Stimulated activated naive B cell treated with anti-CD40 and anti-IgM and Interleukin-4, amounts not matched to agents 10 μg/mL and 1 μg/mL and 100 μg/mL, for 72 hours (primary cell): Measurements from ENCODE around the gene HNF4A.
A peak's percentile ranks its signal among the peaks of the same experiment; 100 is the strongest.

Experiments
- ATAC-seq, 2 donors: fragments of 150-1000 bp; cut with Tn5 transposase; replicated peaks; 2 replicates each; pipeline ENCODE4 v1.10.0; 2021; ENCODE audit warnings: moderate library complexity in 1 of 2
- DNase-seq: peaks from one replicate; pipeline ENCODE4 v3.0.0; 2021
- H3K27ac Mint-ChIP-seq: one replicate; pipeline ENCODE4 v1.8.0; 2022; ENCODE audit warnings: mild to moderate bottlenecking, mixed read lengths
- H3K27me3 Mint-ChIP-seq, 2 donors: one replicate each; pipeline ENCODE4 v1.8.0; 2022; ENCODE audit warnings: mixed read lengths in 2 of 2
- H3K36me3 Mint-ChIP-seq, 2 donors: one replicate each; pipeline ENCODE4 v1.8.0; 2022; ENCODE audit warnings: mixed read lengths in 2 of 2, mild to moderate bottlenecking in 1 of 2
- H3K4me1 Mint-ChIP-seq, 2 donors: one replicate each; pipeline ENCODE4 v1.8.0; 2022; ENCODE audit warnings: mixed read lengths in 2 of 2, mild to moderate bottlenecking in 1 of 2
- H3K4me3 Mint-ChIP-seq, 2 donors: one replicate each; pipeline ENCODE4 v1.8.0; 2022; ENCODE audit warnings: mild to moderate bottlenecking in 2 of 2, mixed read lengths in 2 of 2, moderate library complexity in 1 of 2
- H3K9me3 Mint-ChIP-seq, 2 donors: one replicate each; pipeline ENCODE4 v1.8.0; 2022; ENCODE audit warnings: mixed read lengths in 2 of 2, mild to moderate bottlenecking in 1 of 2

HNF4A gene

DNA sequence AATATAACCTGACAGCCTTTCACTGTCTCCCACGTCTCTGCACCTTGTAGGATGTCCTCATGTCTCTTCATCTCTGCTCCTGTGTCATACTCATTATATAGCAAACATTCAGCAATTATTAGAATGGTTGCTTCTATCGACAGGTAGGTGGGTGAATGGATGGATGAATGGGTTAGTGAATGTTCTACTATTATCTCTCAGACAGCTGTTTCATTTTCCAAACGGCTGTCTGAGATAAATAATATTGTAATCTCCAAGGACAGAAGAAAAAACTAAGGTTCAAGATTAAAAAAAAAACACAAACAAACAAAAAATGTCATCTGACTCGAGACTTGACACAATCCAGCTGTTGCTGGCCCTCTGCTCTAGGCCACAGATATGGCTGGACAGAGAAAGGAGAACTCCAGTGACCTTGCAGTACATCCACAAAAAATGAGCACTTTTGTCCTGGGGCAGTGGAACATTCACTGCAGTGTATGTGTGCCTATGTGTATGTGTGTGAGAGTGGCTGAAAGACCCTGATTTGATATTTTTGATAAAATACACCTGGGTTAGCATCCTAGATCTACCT lies 2.1 kb downstream of the HNF4A start:
- Mint-ChIP-seq H3K4me3 (no peak overlapping the region), H3K27ac (no peak overlapping the region), H3K36me3 (no peaks in the 10 kb centered on the region), H3K27me3 (peaks cover 18 to 25% of the 10 kb centered on the region in 2 donors), H3K9me3 (no peaks in the 10 kb centered on the region), H3K4me1 (no peaks in the 10 kb centered on the region)
- ATAC-seq (no peak), DNase-seq (no peak)

DNA sequence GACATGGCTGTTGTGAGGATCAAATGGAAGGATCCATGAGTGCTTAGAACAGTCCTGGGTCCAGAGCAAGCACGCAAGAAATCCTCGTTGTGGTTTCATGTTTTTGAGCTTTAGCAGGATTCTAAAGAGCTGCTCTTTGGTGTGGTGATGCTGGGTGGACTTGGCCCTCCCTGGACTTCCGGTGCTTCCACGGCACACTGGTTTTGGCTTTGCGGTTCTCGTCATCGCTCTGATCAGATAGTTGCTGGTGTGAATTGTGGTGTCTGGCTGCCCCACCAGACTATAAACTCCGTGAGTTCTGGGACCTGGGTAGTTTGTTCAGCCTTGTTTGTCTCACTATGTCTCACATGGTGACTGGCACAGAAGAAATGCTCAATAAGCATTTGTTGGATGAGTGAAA lies 3.3 kb downstream of the HNF4A start:
- Mint-ChIP-seq H3K27ac (no peak overlapping the region), H3K36me3 (no peaks in the 10 kb centered on the region), H3K27me3 (peaks cover 18 to 25% of the 10 kb centered on the region in 2 donors), H3K9me3 (no peaks in the 10 kb centered on the region), H3K4me3 (no peak overlapping the region), H3K4me1 (no peaks in the 10 kb centered on the region)
- ATAC-seq (no peak), DNase-seq (no peak)

DNA sequence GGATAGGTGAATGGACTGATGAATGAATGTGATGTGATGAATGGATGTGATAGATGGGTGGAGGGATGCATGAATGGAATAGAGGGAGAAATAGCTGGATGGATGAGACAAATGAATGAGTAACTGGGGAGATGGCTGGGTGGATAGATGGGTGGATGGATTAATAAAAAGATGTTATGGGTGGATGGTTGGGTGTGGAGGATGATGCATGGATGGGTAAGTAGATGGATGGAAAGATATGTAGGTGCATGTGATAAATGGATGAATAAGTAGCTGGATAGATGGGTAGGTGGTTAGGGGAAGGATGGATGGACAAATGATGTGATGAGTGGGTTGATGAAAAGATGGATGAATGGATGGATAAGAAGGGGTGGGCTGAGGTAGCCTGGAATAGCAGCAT lies 4.7 kb downstream of the HNF4A start:
- Mint-ChIP-seq H3K27ac (no peak overlapping the region), H3K4me1 (no peaks in the 10 kb centered on the region), H3K27me3 (peaks cover 13 to 23% of the 10 kb centered on the region in 2 donors), H3K9me3 (no peaks in the 10 kb centered on the region), H3K36me3 (no peaks in the 10 kb centered on the region), H3K4me3 (no peak overlapping the region)
- DNase-seq (no peak), ATAC-seq (no peak)

DNA sequence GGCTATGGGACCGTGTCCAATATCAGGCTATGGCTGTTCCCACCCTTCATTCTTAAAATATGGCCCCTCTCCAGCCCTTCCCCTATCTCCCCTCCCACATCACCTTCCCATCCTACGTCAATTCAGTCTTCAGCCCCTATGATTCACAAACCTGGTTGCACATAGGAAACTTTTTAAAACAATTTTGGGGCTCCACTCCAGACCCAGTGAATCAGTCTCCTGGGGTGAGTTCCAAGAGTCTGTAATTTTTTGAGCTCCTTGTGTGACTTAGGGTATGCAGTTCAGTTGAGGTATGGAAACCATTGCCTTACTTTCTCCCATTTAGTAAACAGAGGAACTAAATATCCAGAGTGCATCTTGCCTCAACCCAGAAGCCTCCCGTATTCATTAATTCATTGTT lies 5.5 kb downstream of the HNF4A start:
- no peak for DNase-seq
- Mint-ChIP-seq H3K27ac (no peak overlapping the region), H3K9me3 (no peaks in the 10 kb centered on the region), H3K4me1 (no peaks in the 10 kb centered on the region), H3K4me3 (no peak overlapping the region), H3K36me3 (no peaks in the 10 kb centered on the region), H3K27me3 (peaks cover 11 to 17% of the 10 kb centered on the region in 2 donors)
- ATAC-seq, result no peak

DNA sequence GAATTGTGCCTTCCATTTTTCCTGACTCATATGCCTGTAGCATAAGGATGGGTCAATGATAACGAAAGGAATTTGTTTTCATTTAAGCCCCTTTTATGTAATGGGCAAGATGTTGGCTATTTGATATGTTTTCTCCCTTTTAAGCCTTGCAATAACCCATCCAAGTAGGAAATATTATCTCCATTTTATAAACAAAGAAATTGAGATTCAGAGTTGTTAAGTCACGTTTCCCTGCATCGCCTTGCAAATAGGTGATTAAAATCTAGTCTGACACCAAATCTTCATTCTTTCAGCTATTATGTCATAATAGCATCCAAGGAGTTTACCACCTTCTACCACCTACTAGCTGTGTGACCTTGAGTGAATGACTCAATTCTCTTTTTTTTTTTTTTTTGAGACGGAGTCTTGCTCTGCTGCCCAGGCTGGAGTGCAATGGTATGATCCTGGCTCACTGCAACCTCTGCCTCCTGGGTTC lies 7.0 kb downstream of the HNF4A start:
- ATAC-seq (no peak), DNase-seq (no peak)
- Mint-ChIP-seq H3K4me3 (no peak overlapping the region), H3K36me3 (no peaks in the 10 kb centered on the region), H3K4me1 (no peaks in the 10 kb centered on the region), H3K27me3 (peaks cover 6 to 13% of the 10 kb centered on the region in 2 donors), H3K27ac (no peak overlapping the region), H3K9me3 (no peaks in the 10 kb centered on the region)

DNA sequence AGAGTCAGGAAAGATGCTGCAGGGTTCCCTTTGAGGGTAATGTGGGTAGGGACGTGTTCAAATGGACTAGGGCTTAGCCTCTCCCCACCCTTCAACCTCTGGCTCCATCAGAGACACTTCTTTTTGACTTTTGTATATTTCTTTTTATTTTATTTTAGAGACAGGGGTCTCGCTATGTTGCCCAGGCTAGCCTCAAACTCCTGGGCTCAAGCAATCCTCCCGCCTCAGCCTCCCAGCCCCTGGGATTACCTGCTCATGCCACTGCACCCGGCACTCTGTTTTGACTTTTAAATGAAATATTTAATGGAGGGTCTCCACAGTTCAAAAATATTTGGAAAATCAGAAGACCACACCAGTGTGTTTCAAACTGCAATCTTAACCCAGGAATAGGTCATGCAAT lies 8.6 kb downstream of the HNF4A start:
- no peak for DNase-seq
- no peak for ATAC-seq
- H3K27ac Mint-ChIP-seq, result no peak overlapping the region
- H3K4me1 Mint-ChIP-seq, result no peaks in the 10 kb centered on the region
- peaks cover 6 to 13% of the 10 kb centered on the region in 2 donors for H3K27me3 Mint-ChIP-seq
- H3K4me3 Mint-ChIP-seq, result no peak overlapping the region
- H3K36me3 Mint-ChIP-seq, result no peaks in the 10 kb centered on the region
- no peaks in the 10 kb centered on the region for H3K9me3 Mint-ChIP-seq

DNA sequence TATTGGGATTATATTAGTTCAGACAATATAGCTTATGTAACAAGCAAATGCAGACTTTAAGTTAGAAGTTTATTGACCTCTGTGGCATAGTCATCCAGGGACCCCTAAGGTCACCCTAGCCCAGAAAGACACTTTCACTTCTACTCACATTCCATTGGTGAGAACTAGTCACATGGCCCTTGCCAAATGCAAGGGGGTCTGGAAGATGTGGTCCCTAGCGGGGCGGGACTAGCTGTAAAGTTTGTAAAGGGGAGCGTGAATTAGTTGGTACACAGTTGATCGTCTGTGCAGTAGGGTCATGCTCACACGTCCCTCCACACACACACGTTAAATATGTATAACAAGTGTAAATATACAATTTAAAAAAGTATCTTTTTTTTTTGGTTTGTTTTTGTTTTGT lies 9.3 kb downstream of the HNF4A start:
- H3K9me3 Mint-ChIP-seq, result no peaks in the 10 kb centered on the region
- no peak for DNase-seq
- no peak overlapping the region for H3K4me3 Mint-ChIP-seq
- peaks cover 6 to 12% of the 10 kb centered on the region in 2 donors for H3K27me3 Mint-ChIP-seq
- no peak overlapping the region for H3K27ac Mint-ChIP-seq
- no peak for ATAC-seq
- no peaks in the 10 kb centered on the region for H3K4me1 Mint-ChIP-seq
- H3K36me3 Mint-ChIP-seq, result no peaks in the 10 kb centered on the region

DNA sequence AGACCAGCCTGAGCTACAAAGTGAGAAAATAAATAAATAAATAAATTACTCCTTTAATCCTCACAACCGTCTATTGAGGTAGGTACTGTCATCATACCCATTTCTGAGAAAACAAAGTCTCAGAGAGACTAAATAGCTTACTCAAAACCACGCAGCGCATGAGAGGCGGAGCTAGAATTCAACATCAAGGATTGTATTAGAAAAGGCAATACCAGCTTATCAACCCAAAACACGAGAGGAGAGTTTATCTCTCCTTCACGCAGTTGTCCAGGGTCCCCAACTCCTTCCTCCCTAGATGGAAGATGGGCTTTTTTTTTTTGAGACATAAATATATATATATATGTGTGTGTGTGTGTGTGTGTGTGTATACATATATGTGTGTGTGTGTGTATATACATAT lies 12.2 kb downstream of the HNF4A start:
- Mint-ChIP-seq H3K9me3 (no peaks in the 10 kb centered on the region), H3K4me1 (no peaks in the 10 kb centered on the region), H3K36me3 (no peaks in the 10 kb centered on the region), H3K27me3 (peaks cover 0 to 4% of the 10 kb centered on the region in 2 donors), H3K27ac (no peak overlapping the region), H3K4me3 (no peak overlapping the region)
- ATAC-seq (no peak), DNase-seq (no peak)

DNA sequence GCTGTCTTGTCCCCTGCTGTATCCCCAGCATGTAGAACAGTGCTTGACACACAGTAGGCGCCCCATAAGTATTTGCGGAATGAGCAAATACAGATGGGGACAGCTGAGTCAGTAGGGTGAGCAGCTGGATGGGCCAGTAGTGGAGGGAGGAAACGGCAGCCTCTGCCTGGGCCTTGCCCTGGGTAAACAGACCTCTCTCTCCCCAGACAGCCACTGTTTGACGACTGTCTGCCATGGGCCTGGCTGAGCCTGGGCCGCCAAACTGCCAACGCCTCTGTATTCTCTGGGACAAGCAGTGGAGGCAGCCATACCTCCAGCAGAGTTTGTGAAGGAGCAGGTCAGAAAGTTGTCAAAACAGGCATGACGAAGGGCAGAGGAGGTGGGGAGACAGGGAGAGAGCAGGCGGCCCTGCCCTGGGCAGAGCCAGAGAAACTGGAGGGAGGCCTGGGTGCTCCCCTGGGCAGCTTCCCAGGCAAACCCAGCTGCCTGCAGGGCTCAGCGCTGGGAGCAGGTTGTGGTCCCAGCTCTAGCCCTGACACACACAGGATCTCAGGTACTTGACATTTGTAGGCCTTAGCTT lies 15.2 kb downstream of the HNF4A start:
- H3K4me1 Mint-ChIP-seq, result no peaks in the 10 kb centered on the region
- DNase-seq (no peak), ATAC-seq (no peak)
- no peak overlapping the region for H3K27ac Mint-ChIP-seq
- H3K9me3 Mint-ChIP-seq, result peaks cover 3 to 4% of the 10 kb centered on the region in 2 donors
- H3K27me3 Mint-ChIP-seq, result peaks cover 6 to 13% of the 10 kb centered on the region in 2 donors
- no peaks in the 10 kb centered on the region for H3K36me3 Mint-ChIP-seq
- no peak overlapping the region for H3K4me3 Mint-ChIP-seq

DNA sequence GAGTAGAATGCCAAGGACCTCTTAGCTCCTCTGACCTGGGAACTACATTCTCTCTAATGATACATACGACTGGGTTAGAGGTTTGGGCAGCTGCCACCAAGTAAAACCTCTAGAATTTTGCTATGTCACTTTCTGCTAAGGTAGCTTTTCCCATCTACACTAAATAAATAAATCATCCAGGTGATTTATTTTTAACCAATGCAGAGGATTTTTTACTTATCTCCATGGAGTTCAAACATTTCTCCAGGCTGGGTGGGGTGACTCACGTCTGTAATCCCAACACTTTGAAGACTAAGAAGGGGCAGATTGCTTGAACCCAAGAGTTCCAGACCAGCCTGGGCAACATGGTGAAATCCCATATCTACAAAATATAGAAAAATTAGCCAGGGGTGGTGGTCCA lies 27.1 kb downstream of the HNF4A start:
- Mint-ChIP-seq H3K4me1 (peaks cover 6 to 12% of the 10 kb centered on the region in 2 donors), H3K9me3 (no peaks in the 10 kb centered on the region), H3K4me3 (no peak overlapping the region), H3K27me3 (peaks cover 27 to 35% of the 10 kb centered on the region in 2 donors), H3K36me3 (no peaks in the 10 kb centered on the region), H3K27ac (no peak overlapping the region)
- no peak for DNase-seq
- ATAC-seq, result no peak

DNA sequence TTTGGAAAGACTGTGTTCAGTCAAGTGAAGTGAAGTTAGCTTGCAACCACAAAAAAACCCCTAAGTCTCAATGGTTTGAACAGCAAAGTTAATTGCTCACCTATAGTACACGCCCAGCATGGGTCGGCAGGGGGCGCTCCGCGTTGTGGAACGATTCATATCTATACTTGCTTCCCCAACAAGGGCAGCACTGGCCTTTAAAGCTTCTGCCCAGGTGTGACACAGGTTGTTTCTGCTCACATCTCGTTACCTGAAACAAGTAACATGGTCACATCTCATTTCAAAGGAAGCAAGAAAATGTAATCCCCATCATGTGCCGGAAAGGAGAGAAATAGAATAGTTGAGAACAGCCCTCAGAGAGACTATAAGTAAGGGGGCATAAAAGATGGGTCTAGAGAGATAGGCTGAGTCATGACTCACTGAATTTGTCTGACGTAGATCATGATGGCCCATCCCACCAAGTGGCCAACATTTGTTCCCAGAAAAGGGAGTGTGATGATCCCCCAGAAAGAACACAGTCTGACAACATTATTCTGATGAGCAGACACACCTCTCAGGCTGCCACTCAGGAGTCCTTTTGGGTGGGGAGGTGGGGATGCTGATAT lies 29.0 kb downstream of the HNF4A start:
- DNase-seq (peak; percentile 63), ATAC-seq (peak; percentile 82 to 83)
- Mint-ChIP-seq H3K4me1 (peaks cover 14 to 25% of the 10 kb centered on the region in 2 donors), H3K9me3 (no peaks in the 10 kb centered on the region), H3K36me3 (no peaks in the 10 kb centered on the region), H3K4me3 (no peak overlapping the region), H3K27ac (no peak overlapping the region), H3K27me3 (peaks cover 36 to 52% of the 10 kb centered on the region in 2 donors)

DNA sequence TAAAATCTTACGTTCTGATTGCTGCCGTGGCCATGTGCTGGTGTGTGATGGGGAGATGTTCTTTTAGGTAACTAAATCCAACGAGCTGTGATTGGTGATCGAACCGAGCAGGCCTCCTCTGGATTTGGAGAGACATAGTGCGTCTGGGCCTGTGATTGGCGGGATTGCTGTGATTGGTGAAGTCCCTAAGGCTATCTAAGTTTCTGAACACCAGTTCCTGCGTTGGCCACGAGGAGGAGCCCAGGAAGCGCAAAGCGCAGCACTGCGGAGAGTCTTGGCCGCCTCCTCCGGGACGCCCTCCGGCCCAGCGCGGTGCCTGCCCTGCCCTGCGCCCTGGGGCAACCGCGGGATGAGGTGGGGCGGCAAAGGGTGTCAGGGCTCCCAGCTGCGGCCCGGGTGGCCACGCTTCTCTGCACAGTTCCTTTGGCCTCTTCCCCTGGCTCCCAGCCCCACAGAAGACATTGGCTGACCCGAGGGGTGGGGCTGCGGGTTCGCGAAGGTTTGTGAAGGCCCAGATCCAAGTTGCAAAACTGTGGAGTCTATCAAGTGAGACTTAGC lies 33.0 kb downstream of the HNF4A start:
- DNase-seq (peak; percentile 53), ATAC-seq (peak; percentile 84 to 85)
- H3K9me3 Mint-ChIP-seq, result no peaks in the 10 kb centered on the region
- peaks cover 32 to 39% of the 10 kb centered on the region in 2 donors for H3K27me3 Mint-ChIP-seq
- H3K4me3 Mint-ChIP-seq, result peak overlapping the region; percentile 2 to 32
- peak overlapping the region; percentile 56 for H3K27ac Mint-ChIP-seq
- H3K4me1 Mint-ChIP-seq, result peaks cover 14 to 25% of the 10 kb centered on the region in 2 donors
- H3K36me3 Mint-ChIP-seq, result no peaks in the 10 kb centered on the region

DNA sequence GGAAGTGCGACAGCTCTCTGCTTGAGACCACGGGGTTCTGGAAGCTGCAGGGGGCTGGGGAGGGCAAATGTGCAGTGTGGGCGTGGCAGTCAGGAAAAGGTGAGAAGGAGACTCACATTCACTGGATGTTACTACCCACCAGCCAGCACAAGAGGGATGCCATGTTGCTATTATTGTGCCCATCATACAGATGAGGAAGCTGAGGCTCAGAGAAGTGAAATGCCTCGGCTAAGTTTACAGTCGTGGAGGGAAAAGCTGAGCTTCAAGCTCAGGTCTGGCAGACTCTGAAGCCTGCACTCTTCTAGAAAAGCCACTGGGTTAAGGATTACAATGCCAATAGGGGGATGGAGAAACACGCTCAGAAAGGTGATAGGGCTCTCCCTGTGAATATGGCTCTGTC lies 34.4 kb downstream of the HNF4A start:
- Mint-ChIP-seq H3K4me1 (peaks cover 12 to 19% of the 10 kb centered on the region in 2 donors), H3K9me3 (no peaks in the 10 kb centered on the region), H3K4me3 (no peak overlapping the region), H3K27ac (no peak overlapping the region), H3K27me3 (peaks cover 32 to 42% of the 10 kb centered on the region in 2 donors), H3K36me3 (no peaks in the 10 kb centered on the region)
- no peak for ATAC-seq
- DNase-seq, result no peak

DNA sequence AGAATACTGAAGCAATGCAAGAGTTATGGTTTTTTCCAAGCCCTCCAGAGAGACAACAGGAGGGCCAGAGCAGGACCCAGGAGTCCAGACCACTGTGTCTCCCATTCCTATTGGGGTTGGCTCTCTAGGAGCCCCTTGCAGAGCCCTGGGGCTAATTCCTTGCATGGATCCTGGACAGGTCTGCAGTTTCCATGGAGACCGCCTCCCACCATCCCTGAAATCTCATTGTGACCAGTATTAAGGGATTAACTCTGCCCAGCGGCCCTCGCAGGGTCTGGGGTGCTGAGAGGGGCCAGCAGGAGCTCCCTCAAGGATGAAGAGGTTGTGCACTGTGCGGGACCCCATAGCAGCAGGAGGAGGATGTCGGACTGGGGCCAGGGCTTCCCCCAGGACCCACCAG lies 34.8 kb downstream of the HNF4A start:
- Mint-ChIP-seq H3K27me3 (peaks cover 33 to 46% of the 10 kb centered on the region in 2 donors), H3K36me3 (no peaks in the 10 kb centered on the region), H3K9me3 (no peaks in the 10 kb centered on the region), H3K4me1 (peaks cover 12 to 19% of the 10 kb centered on the region in 2 donors), H3K27ac (no peak overlapping the region), H3K4me3 (no peak overlapping the region)
- DNase-seq (no peak), ATAC-seq (no peak)
